ENCODE data around the gene IGF1R.

The IGF1R gene

DNA sequence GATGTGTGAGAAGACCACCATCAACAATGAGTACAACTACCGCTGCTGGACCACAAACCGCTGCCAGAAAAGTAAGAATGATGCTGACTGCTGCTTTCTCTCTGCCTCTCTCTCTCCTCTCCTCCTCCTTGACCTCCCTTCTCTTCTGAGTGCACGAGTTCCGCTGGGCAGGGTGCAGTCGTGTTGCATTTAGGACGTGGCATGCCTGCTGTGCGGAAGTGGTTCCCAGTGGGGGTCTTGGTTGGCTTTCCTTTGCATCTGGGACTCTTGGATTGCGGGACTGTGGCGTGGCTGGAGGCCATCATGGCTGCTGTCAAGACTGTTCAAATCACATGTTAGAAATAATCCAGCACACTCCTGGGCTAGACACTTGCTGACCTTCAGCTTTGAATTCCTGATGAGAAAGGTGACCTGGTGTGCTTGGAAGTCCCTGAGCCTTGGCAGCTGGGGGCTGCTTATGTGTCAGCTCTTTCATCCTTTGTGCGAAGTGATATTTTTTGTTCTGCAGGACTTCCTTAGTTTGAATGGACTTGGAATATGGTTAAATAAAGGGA, 59.8 kb downstream of the IGF1R start:
- H3K4me3 ChIP-seq (replicated peaks; ENCODE audit: insufficient read depth, low read length) = no peak overlapping the region
- no peak overlapping the region for H3K27ac ChIP-seq (replicated peaks)
- no peak for DNase-seq (ENCODE audit: low read depth in 1 of 2, low spot score in 1 of 2)
- H3K27me3 ChIP-seq (ENCODE audit: insufficient read depth, poor library complexity, severe bottlenecking) = no peaks in the 10 kb centered on the region
- TF ChIP-seq, protein P1, sequence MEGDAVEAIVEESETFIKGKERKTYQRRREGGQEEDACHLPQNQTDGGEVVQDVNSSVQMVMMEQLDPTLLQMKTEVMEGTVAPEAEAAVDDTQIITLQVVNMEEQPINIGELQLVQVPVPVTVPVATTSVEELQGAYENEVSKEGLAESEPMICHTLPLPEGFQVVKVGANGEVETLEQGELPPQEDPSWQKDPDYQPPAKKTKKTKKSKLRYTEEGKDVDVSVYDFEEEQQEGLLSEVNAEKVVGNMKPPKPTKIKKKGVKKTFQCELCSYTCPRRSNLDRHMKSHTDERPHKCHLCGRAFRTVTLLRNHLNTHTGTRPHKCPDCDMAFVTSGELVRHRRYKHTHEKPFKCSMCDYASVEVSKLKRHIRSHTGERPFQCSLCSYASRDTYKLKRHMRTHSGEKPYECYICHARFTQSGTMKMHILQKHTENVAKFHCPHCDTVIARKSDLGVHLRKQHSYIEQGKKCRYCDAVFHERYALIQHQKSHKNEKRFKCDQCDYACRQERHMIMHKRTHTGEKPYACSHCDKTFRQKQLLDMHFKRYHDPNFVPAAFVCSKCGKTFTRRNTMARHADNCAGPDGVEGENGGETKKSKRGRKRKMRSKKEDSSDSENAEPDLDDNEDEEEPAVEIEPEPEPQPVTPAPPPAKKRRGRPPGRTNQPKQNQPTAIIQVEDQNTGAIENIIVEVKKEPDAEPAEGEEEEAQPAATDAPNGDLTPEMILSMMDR (IDR thresholded peaks at IDR 0.05; ENCODE audit: insufficient read depth, low read length) = no peak
- TF ChIP-seq POLR2AphosphoS5 (IDR thresholded peaks at IDR 0.05; ENCODE audit: low read depth) (no peak), GABPA (IDR thresholded peaks at IDR 0.05; ENCODE audit: low read depth) (no peak), SPI1 (IDR thresholded peaks at IDR 0.05; ENCODE audit: borderline replicate concordance, low read depth) (no peak)
- TF ChIP-seq, protein P2, sequence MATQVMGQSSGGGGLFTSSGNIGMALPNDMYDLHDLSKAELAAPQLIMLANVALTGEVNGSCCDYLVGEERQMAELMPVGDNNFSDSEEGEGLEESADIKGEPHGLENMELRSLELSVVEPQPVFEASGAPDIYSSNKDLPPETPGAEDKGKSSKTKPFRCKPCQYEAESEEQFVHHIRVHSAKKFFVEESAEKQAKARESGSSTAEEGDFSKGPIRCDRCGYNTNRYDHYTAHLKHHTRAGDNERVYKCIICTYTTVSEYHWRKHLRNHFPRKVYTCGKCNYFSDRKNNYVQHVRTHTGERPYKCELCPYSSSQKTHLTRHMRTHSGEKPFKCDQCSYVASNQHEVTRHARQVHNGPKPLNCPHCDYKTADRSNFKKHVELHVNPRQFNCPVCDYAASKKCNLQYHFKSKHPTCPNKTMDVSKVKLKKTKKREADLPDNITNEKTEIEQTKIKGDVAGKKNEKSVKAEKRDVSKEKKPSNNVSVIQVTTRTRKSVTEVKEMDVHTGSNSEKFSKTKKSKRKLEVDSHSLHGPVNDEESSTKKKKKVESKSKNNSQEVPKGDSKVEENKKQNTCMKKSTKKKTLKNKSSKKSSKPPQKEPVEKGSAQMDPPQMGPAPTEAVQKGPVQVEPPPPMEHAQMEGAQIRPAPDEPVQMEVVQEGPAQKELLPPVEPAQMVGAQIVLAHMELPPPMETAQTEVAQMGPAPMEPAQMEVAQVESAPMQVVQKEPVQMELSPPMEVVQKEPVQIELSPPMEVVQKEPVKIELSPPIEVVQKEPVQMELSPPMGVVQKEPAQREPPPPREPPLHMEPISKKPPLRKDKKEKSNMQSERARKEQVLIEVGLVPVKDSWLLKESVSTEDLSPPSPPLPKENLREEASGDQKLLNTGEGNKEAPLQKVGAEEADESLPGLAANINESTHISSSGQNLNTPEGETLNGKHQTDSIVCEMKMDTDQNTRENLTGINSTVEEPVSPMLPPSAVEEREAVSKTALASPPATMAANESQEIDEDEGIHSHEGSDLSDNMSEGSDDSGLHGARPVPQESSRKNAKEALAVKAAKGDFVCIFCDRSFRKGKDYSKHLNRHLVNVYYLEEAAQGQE (IDR thresholded peaks at IDR 0.05; ENCODE audit: insufficient replicate concordance, low read depth) = no peak

DNA sequence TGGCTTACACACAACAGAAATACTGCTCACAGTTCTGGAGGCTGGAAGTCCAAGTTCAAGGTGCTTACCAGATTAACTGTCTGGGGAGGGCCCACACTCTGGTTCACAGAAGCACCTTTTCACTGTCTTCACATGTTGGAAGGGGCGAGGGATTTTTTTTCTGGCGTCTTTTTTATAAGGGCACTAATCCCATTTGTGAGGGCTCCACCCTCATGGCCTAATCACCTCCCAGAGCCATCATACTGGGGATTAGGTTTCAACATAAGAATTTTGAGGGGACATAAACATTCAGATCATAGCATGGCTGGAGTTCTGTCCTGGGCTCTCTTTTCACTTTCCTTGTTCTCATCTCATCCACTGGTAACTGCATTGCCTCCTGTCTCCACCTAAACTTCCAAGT, 63.5 kb downstream of the IGF1R start:
- H3K27me3 ChIP-seq (ENCODE audit: insufficient read depth, poor library complexity, severe bottlenecking) = no peaks in the 10 kb centered on the region
- DNase-seq (ENCODE audit: low read depth in 1 of 2, low spot score in 1 of 2) = no peak
- no peak overlapping the region for H3K4me3 ChIP-seq (replicated peaks; ENCODE audit: insufficient read depth, low read length)
- no peak for TF ChIP-seq SPI1 (IDR thresholded peaks at IDR 0.05; ENCODE audit: borderline replicate concordance, low read depth)
- H3K27ac ChIP-seq (replicated peaks) = no peak overlapping the region

DNA sequence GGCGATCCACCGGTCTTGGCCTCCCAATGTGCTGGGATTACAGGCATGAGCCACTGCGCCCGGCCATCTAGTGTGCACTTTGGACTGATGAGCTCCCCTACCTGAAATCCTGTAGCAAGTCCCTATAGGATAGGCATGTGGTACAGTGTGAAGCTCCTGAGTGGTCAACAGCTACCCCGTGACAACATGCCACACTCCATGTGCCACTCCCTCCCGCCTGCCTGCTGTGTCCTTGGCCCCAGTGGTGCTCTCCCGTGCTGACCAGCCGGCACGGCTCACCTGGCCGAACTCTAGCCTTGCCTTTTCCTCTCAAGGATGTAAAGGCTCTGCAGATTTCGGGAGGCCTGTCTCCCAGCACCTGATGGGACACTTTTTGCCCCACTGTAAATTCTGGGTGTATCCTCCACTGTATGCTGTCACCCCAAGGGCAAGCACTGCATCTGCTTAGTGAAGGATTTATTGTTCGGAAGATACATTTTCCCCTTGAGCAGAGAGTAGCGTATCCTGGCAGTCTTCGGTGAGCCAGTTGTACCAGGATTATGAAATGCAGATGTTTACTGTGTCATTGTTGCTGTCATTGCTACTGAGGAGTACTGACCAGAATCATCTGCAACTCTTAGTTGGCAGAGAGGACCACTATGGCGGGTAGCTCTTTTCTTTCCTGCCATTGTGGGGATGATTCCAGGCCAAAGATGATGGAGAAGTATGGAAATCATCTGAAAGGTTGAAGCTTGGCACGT, 64.7 kb downstream of the IGF1R start:
- Histone ChIP-seq H3K4me3 (replicated peaks; ENCODE audit: insufficient read depth, low read length) (no peak overlapping the region), H3K27ac (replicated peaks) (no peak overlapping the region), H3K27me3 (ENCODE audit: insufficient read depth, poor library complexity, severe bottlenecking) (no peaks in the 10 kb centered on the region)
- TF ChIP-seq POLR2AphosphoS5 (IDR thresholded peaks at IDR 0.05; ENCODE audit: low read depth) (no peak), SPI1 (IDR thresholded peaks at IDR 0.05; ENCODE audit: borderline replicate concordance, low read depth) (no peak), GABPA (IDR thresholded peaks at IDR 0.05; ENCODE audit: low read depth) (no peak)
- TF ChIP-seq, protein P2 (IDR thresholded peaks at IDR 0.05; ENCODE audit: insufficient replicate concordance, low read depth) = no peak
- TF ChIP-seq, protein P1 (IDR thresholded peaks at IDR 0.05; ENCODE audit: insufficient read depth, low read length) = no peak
- no peak for DNase-seq (ENCODE audit: low read depth in 1 of 2, low spot score in 1 of 2)

DNA sequence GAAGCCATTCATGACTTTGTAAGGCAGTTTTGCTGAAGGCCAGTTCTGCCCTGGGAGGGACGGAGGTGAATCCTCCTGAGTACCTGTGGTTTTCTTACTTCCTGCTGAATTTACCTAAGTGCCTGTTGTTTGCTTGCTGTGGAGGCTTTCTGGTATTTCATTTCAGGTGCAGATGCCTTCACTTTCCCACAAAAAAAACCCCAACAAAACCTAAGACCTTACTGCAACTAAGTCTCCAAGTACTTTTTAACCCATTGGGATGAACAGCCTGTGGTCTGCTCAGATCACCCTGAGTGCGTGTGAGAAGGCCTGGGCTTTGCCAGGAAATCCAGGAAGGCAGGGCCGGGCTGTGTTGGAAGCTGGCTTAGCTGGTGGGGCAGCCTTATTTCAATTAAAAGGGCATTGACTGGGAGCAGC, 65.3 kb downstream of the IGF1R start:
- DNase-seq (ENCODE audit: low read depth in 1 of 2, low spot score in 1 of 2) = no peak
- Histone ChIP-seq H3K4me3 (replicated peaks; ENCODE audit: insufficient read depth, low read length) (no peak overlapping the region), H3K27me3 (ENCODE audit: insufficient read depth, poor library complexity, severe bottlenecking) (no peaks in the 10 kb centered on the region), H3K27ac (replicated peaks) (no peak overlapping the region)
- TF ChIP-seq, protein P2 (IDR thresholded peaks at IDR 0.05; ENCODE audit: insufficient replicate concordance, low read depth) = no peak
- TF ChIP-seq SPI1 (IDR thresholded peaks at IDR 0.05; ENCODE audit: borderline replicate concordance, low read depth) (no peak), GABPA (IDR thresholded peaks at IDR 0.05; ENCODE audit: low read depth) (no peak), POLR2AphosphoS5 (IDR thresholded peaks at IDR 0.05; ENCODE audit: low read depth) (no peak)
- TF ChIP-seq, protein P1 (IDR thresholded peaks at IDR 0.05; ENCODE audit: insufficient read depth, low read length) = no peak
